ENCODE data around the gene RHBDF2.

The RHBDF2 gene

DNA sequence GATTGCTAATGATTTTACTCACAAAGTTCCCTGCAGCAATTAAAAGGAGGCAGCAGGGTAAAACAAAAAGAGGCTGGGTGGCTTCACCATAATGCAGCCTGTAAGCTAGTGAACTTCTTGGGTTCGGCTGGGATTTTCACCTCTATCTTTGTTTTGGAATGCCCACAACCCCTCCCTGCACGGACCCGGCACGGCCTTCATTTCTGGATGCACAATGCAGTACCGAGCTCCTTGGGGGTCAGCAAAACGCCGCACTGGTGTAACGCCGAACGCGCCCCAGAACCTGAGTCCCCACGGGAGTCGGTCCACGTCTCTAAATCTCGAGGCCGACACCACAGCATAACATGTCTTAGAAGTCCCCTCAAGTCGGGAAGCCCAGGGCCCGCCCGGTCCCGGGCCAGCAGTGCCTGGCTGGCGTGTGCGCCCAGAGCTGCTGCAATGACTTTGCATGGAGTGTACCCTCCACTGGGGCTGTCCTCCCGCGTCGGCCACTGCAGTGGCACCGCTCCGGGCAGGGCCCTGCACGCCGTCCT is 49.0 kb downstream of the RHBDF2 start:
- no peaks in the 10 kb centered on the region for H3K27me3 ChIP-seq (ENCODE audit: control insufficient read depth, insufficient read depth, low read length)
- H3K9me3 ChIP-seq (ENCODE audit: control insufficient read depth, insufficient read depth, low read depth, low read length), result 0 out of 2 replicates have a peak, but pooled peaks cover 3% of the 10 kb centered on the region
- H3K27ac ChIP-seq (ENCODE audit: low read depth, low read length), result peak overlapping the region; percentile 62; the same call in 1 of the 2 replicates
- H3K36me3 ChIP-seq (ENCODE audit: control insufficient read depth, insufficient read depth, low read length), result no peaks in the 10 kb centered on the region
- peaks cover 30% of the 10 kb centered on the region for H3K4me1 ChIP-seq (ENCODE audit: control insufficient read depth, insufficient read depth, low read length)
- peak overlapping the region; percentile 85 for H3K9ac ChIP-seq (ENCODE audit: low read length)
- peak overlapping the region; percentile 81 for H3K4me3 ChIP-seq (ENCODE audit: low read depth, low read length)

DNA sequence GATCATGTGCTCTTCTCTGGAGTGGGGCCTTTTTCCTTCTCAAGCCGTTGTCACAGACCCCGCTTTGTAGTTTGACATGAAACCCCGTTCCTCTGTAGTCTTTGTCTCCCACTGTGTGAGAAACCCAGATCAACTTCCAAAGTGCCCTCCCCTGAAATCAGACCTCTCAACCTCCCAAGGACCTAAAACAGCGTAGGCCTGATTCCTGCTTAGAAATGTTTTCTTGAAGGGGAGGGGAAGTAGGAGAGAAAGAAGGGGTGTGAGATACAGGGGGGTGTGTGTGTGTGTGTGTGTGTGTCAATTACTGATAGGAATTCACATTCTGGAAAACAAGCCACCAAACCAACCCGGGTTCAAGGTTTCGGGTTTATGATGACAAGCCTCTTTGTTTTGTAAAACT is 49.7 kb downstream of the RHBDF2 start:
- 0 out of 2 replicates have a peak, but pooled peaks cover 3% of the 10 kb centered on the region for H3K9me3 ChIP-seq (ENCODE audit: control insufficient read depth, insufficient read depth, low read depth, low read length)
- no peaks in the 10 kb centered on the region for H3K27me3 ChIP-seq (ENCODE audit: control insufficient read depth, insufficient read depth, low read length)
- no peaks in the 10 kb centered on the region for H3K36me3 ChIP-seq (ENCODE audit: control insufficient read depth, insufficient read depth, low read length)
- no peak overlapping the region for H3K9ac ChIP-seq (ENCODE audit: low read length)
- H3K27ac ChIP-seq (ENCODE audit: low read depth, low read length), result no peak overlapping the region
- H3K4me1 ChIP-seq (ENCODE audit: control insufficient read depth, insufficient read depth, low read length), result peaks cover 37% of the 10 kb centered on the region
- H3K4me3 ChIP-seq (ENCODE audit: low read depth, low read length), result peak overlapping the region; percentile 81

DNA sequence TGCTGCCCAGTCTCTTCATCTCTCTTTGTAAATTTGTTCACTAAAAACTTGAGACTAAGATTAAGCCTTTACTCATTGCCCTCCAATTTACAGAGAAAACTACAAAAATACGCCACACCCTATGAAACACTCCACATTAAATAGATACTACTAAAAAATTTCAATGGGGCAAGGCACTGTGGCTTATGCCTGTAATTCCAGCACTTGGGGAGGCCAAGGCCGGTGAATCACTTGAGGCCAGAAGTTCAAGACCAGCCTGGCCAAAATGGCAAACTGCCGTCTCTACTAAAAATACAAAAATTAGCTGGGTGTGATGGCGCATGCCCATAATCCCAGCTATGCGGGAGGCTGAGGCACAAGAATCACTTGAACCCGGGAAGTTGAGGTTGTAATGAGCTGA is 52.1 kb downstream of the RHBDF2 start:
- Histone ChIP-seq H3K4me3 (ENCODE audit: low read depth, low read length) (no peak overlapping the region), H3K9ac (ENCODE audit: low read length) (no peak overlapping the region), H3K36me3 (ENCODE audit: control insufficient read depth, insufficient read depth, low read length) (no peaks in the 10 kb centered on the region), H3K27me3 (ENCODE audit: control insufficient read depth, insufficient read depth, low read length) (no peaks in the 10 kb centered on the region), H3K27ac (ENCODE audit: low read depth, low read length) (no peak overlapping the region), H3K9me3 (ENCODE audit: control insufficient read depth, insufficient read depth, low read depth, low read length) (0 out of 2 replicates have a peak, but pooled peaks cover 3% of the 10 kb centered on the region), H3K4me1 (ENCODE audit: control insufficient read depth, insufficient read depth, low read length) (peaks cover 61% of the 10 kb centered on the region)

DNA sequence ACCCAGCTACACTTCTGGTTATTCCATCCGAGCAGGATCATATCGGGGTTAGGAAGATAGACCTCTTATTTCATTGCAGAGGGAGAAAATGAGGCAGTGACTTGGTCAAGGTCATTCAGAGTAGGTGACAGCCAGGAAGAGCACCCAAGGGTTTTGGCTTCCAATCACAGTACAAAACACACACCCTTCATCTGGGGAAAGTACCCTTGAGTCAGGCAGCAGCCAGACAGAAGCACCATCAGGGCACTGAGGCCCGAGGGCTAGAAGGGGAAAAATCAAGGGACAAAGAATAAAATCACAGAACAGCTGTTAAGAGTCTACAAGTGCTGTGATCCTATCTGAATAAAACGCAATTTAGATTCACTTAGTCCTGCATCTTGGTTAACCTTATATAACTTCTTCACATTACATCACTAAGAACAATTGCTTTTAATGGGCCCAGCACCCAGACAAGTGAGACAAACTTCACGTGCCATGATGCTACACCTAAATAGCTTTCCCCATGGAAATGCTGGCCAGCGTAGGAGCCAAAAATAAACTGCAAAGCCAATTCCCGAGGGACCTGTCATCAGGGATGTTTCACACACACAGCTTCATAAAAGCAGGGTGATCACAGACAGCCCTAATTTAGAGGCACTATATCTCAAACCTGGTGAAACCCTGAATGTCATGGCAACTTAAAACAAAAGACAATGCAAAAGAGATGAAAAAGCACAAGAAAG is 53.1 kb downstream of the RHBDF2 start:
- Histone ChIP-seq H3K9me3 (ENCODE audit: control insufficient read depth, insufficient read depth, low read depth, low read length) (no peaks in the 10 kb centered on the region), H3K9ac (ENCODE audit: low read length) (no peak overlapping the region), H3K4me1 (ENCODE audit: control insufficient read depth, insufficient read depth, low read length) (peaks cover 63% of the 10 kb centered on the region), H3K27me3 (ENCODE audit: control insufficient read depth, insufficient read depth, low read length) (no peaks in the 10 kb centered on the region), H3K4me3 (ENCODE audit: low read depth, low read length) (no peak overlapping the region), H3K27ac (ENCODE audit: low read depth, low read length) (no peak overlapping the region), H3K36me3 (ENCODE audit: control insufficient read depth, insufficient read depth, low read length) (no peaks in the 10 kb centered on the region)

DNA sequence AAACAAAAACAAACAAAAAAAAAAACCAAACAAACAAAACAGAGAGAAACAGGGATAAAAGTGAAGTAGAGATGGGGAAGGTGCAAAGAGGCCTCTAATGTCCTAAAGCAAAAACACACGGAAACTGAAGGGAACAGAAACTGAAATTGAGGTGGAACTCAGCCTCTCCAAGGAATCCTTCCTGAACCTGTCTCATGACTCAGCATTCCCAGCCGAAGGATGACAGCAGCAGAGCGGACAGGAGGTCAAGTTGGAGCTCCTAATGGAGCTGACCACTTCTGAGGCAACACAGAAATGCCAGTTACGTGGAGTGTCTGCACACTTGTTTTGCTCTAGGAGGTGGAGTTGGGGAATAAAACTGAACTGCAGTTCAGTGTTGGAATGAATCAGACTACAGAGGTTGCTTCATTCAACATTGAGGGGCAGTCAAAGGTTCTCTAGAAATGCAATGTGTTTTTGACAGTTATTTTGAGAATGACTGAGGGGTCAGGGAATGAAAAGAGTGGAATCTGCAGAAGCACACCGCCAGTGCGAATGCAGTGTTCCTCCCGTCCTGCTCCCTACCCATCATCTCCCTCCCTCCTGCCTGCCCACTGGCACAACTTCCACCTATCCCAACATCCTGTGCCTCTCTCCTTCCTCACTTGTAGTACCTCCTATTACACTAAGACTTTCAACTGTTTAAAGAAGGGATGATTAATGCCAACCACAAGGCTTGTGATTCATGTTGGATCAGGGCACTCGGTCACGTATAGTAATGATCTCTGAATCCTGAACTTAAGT is 54.6 kb downstream of the RHBDF2 start:
- H3K27ac ChIP-seq (ENCODE audit: low read depth, low read length), result peak overlapping the region; percentile 10; the same call in 1 of the 2 replicates

DNA sequence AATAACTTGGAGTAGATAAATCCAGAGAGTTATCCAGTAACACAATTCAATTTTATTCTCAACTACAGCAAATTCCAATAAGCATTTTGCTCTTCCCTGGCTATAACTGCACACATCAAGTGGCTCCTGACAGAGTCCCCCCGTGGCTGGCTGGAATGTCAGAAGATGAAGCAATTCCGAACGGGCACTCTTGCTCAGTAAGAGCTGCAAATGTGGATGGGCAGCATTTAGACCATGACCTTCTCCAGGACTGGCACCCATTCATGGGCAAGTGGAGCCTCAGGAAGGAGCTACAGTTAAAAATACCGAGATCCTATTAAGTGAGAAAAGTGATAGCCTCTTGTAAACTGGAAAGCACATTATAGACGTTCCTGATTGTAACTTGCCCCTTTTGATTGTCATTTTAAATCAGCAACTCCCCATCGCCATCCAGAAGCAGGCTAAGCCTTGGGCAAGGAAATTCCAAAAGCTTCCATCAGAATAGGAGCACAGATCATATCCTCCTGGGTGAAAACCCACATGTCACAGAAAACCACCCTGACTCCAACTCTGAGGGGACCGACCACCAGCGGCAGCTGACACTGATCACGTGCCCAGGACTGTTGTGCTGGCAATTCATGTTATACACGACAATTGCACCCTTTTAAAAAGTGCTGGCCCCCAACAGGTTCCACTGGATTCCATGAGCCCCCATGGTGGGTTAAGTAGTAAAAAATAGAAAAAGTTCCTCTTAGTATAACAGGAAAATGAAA is 55.4 kb downstream of the RHBDF2 start:
- H3K9ac ChIP-seq (ENCODE audit: low read length), result no peak overlapping the region
- H3K27ac ChIP-seq (ENCODE audit: low read depth, low read length), result peak overlapping the region; percentile 58; the same call in 1 of the 2 replicates

More for the DNA sequence above, 54.6 kb downstream of the RHBDF2 start:
- Histone ChIP-seq H3K4me1 (ENCODE audit: control insufficient read depth, insufficient read depth, low read length) (peaks cover 76% of the 10 kb centered on the region), H3K4me3 (ENCODE audit: low read depth, low read length) (no peak overlapping the region), H3K9me3 (ENCODE audit: control insufficient read depth, insufficient read depth, low read depth, low read length) (no peaks in the 10 kb centered on the region), H3K27me3 (ENCODE audit: control insufficient read depth, insufficient read depth, low read length) (no peaks in the 10 kb centered on the region), H3K36me3 (ENCODE audit: control insufficient read depth, insufficient read depth, low read length) (no peaks in the 10 kb centered on the region), H3K9ac (ENCODE audit: low read length) (peak overlapping the region; percentile 34)

DNA sequence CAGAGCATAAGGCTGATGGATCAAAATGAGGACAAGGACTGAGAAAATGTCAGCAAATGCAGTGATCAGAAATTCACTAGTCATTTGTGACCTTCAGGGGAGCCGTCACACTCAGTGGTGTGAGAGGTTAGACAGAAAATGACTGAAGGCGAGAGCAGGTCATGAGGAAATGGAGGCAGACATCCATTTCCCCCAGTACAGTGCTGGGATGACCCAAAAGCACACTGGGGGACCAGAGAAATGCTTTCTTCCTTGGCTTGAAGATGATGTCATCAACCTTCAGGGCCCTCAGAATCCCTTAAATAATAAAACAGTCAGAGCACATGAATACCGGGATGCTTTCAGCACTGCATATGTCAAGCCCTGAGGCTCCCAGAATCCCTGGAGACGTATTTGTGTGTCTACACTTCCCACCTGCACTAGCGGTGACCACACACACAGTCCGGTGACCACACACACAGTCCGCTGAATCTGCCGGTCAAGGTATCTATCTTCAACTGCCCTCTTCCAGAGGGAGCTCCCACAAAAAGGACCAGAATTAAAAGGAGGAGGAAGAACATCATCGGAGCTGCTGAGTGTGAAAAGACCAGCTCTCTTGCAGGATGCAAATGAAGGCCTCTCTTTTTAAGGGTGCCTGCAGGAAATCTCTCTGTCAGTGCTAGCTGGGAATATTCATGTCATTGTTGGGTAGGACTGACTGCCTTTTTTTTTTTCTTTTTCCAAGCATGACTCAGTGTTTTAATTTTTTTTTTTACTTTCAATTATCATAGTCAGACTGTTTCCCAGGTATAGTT is 56.5 kb downstream of the RHBDF2 start:
- Histone ChIP-seq H3K9me3 (ENCODE audit: control insufficient read depth, insufficient read depth, low read depth, low read length) (no peaks in the 10 kb centered on the region), H3K27me3 (ENCODE audit: control insufficient read depth, insufficient read depth, low read length) (no peaks in the 10 kb centered on the region), H3K9ac (ENCODE audit: low read length) (peak overlapping the region; percentile 37), H3K36me3 (ENCODE audit: control insufficient read depth, insufficient read depth, low read length) (no peaks in the 10 kb centered on the region; the same call in 1 of the 2 replicates), H3K4me3 (ENCODE audit: low read depth, low read length) (peak overlapping the region; percentile 43), H3K27ac (ENCODE audit: low read depth, low read length) (peak overlapping the region; percentile 58), H3K4me1 (ENCODE audit: control insufficient read depth, insufficient read depth, low read length) (peaks cover 85% of the 10 kb centered on the region)

More for the DNA sequence above, 55.4 kb downstream of the RHBDF2 start:
- no peaks in the 10 kb centered on the region for H3K36me3 ChIP-seq (ENCODE audit: control insufficient read depth, insufficient read depth, low read length)
- peaks cover 76% of the 10 kb centered on the region for H3K4me1 ChIP-seq (ENCODE audit: control insufficient read depth, insufficient read depth, low read length)
- no peaks in the 10 kb centered on the region for H3K27me3 ChIP-seq (ENCODE audit: control insufficient read depth, insufficient read depth, low read length)
- H3K4me3 ChIP-seq (ENCODE audit: low read depth, low read length), result no peak overlapping the region
- H3K9me3 ChIP-seq (ENCODE audit: control insufficient read depth, insufficient read depth, low read depth, low read length), result no peaks in the 10 kb centered on the region

DNA sequence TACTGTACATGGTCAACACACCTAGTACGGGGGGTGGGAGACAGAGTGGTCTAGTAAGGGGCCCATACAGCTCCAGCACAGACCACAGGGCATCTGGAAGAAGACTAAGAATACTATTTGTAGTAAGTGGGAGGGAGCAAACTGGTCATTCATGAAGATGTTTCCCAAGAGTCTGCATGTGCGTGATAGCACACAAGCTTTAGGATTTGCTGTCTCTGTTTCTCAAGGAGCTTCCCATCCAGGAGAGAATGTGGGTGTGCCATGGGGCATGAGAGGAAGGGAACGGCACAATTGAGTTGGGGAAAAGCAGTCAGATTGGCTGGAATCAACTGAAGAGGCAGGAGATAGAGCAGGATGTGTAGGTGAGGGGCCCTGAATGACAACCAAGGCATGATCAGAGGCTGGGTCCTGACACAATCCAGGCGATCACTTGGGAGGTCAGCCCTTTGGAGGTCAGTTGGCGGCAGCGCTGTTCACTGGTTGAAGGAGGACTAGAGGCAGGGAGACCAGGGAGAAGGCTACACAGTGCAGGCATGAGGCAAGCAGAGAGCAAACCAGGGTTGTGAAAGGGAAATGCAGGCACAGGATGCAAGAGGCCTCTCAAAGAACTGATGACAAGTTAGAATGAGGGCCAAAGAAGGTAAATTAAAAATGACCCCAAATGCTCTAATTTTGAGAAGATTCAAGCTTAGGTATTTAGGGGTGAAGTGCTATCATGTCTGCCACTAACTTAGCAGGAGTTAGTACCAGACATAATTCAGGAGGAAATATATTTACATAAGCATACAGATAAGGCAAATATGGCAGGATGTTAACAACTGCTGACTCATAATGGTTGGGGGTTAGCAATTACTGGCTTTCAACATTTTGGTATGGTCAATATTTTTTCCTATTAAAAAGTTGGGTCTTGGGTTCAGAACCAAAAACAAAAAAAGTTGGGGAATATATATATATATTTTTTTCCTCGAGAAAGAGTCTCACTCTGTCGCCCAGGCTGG is 58.6 kb downstream of the RHBDF2 start:
- no peak overlapping the region for H3K4me3 ChIP-seq (ENCODE audit: low read depth, low read length)
- no peaks in the 10 kb centered on the region for H3K9me3 ChIP-seq (ENCODE audit: control insufficient read depth, insufficient read depth, low read depth, low read length)
- H3K9ac ChIP-seq (ENCODE audit: low read length), result no peak overlapping the region
- H3K4me1 ChIP-seq (ENCODE audit: control insufficient read depth, insufficient read depth, low read length), result peaks cover 86% of the 10 kb centered on the region
- H3K27me3 ChIP-seq (ENCODE audit: control insufficient read depth, insufficient read depth, low read length), result no peaks in the 10 kb centered on the region
- H3K36me3 ChIP-seq (ENCODE audit: control insufficient read depth, insufficient read depth, low read length), result no peaks in the 10 kb centered on the region; the same call in 1 of the 2 replicates
- no peak overlapping the region for H3K27ac ChIP-seq (ENCODE audit: low read depth, low read length)

DNA sequence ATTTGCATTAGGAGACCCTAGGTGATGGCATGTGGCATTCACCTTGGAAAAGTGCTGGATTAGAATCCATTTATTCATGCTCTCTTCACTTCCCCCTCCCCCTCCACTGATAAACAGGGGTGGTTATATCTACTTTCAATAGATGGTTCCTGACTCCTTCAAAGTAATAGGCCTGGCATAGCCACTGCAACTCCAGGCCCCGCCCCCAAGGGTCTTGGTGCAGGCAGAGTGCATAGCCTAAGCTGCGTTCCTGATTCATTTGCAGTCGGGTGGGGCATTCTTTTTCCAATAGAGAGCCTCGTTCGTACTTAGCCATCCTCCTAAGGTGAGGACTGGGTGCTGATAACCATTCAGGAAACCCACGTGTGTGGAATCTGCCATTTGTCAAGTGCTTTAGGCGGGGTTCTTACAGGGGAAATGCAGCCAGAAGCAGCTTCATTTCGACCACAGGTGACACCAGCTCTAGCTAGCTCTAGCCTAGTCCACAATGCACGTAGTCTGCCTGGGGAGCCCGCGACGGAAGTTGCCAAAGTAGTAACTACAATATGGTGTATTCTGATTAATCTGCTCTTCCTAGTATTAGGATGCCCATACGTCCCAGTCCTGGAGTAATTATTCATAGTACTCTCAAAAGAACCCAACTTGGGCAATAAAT is 59.4 kb downstream of the RHBDF2 start:
- no peak overlapping the region for H3K27ac ChIP-seq (ENCODE audit: low read depth, low read length)
- no peaks in the 10 kb centered on the region for H3K9me3 ChIP-seq (ENCODE audit: control insufficient read depth, insufficient read depth, low read depth, low read length)
- H3K4me3 ChIP-seq (ENCODE audit: low read depth, low read length), result no peak overlapping the region
- H3K27me3 ChIP-seq (ENCODE audit: control insufficient read depth, insufficient read depth, low read length), result no peaks in the 10 kb centered on the region
- H3K36me3 ChIP-seq (ENCODE audit: control insufficient read depth, insufficient read depth, low read length), result no peaks in the 10 kb centered on the region; the same call in 1 of the 2 replicates
- peaks cover 78% of the 10 kb centered on the region for H3K4me1 ChIP-seq (ENCODE audit: control insufficient read depth, insufficient read depth, low read length)
- no peak overlapping the region for H3K9ac ChIP-seq (ENCODE audit: low read length)

All from HUES6 (cell line).